ENCODE results near the gene ZNF521. TPM values are rescaled to one million over a fixed set of nuclear protein-coding genes. Genes with fewer than 3 reads are reported as not detected.

Gene ZNF521
- total RNA-seq, 1 experiment from 2014 or later, result not detected

DNA sequence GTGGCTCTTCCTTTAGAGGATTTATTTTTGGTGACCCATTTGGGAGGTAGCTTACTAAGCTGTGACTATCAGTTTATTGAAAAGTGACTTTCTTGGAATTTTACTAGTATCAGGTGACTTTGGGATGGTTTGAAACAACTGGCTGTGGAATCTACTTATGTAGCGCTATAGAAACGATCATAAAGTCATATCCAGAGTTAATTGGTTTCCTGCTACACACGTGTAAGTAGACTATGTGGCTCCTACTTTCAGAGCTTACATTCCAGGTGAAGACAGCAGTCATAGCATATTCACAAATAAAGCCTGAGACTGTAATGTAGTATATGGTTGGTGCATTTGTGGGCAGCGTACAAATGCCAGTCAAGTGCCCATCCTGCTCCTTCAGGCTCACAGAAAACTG, 308.9 kb downstream of the ZNF521 start:
- intact Hi-C loops (cut with micrococcal nuclease), result no loop called here
- no TSS peak for BruUV-seq (replicated peaks)
- no peak for TF ChIP-seq CTCF (IDR thresholded peaks at IDR 0.05; ENCODE audit: unreplicated experiment)
- ChIA-PET CTCF (interaction anchor here (1.5 kb wide), 1 partner anchor 10 kb away, joined by 6 read pairs; no protein-coding TSS in a partner anchor), POLR2A (interaction anchor here (0.7 to 1.2 kb wide), 2 partner anchors 20 to 165 kb away, joined by 3 read pairs; no protein-coding TSS in a partner anchor)
- H3K27ac Mint-ChIP-seq (ENCODE audit: low read depth, unreplicated experiment), result no peak overlapping the region
- no peak overlapping the region for H3K4me3 Mint-ChIP-seq (ENCODE audit: unreplicated experiment)
- H3K36me3 Mint-ChIP-seq (ENCODE audit: insufficient read depth, unreplicated experiment), result peaks cover 6% of the 10 kb centered on the region
- DNase-seq (ENCODE audit: unreplicated experiment), result no peak
- H3K4me1 Mint-ChIP-seq (ENCODE audit: insufficient read depth, unreplicated experiment), result no peaks in the 10 kb centered on the region
- no peaks in the 10 kb centered on the region for H3K27me3 Mint-ChIP-seq (ENCODE audit: insufficient read depth, unreplicated experiment)
- H3K9me3 Mint-ChIP-seq (ENCODE audit: unreplicated experiment), result peaks cover 36% of the 10 kb centered on the region

GRCh38 chr18:25042641-25043051, 309.3 kb downstream of the ZNF521 start:
- BruUV-seq (replicated peaks), result no TSS peak

GRCh38 chr18:25039781-25040180, 312.2 kb downstream of the ZNF521 start:
- no peak overlapping the region for H3K27ac Mint-ChIP-seq (ENCODE audit: low read depth, unreplicated experiment)
- TF ChIP-seq CTCF (IDR thresholded peaks at IDR 0.05; ENCODE audit: unreplicated experiment), result no peak
- H3K36me3 Mint-ChIP-seq (ENCODE audit: insufficient read depth, unreplicated experiment), result peaks cover 6% of the 10 kb centered on the region
- H3K4me1 Mint-ChIP-seq (ENCODE audit: insufficient read depth, unreplicated experiment), result no peaks in the 10 kb centered on the region
- no peak for DNase-seq (ENCODE audit: unreplicated experiment)
- intact Hi-C loops (cut with micrococcal nuclease), result no loop called here
- H3K27me3 Mint-ChIP-seq (ENCODE audit: insufficient read depth, unreplicated experiment), result no peaks in the 10 kb centered on the region
- ChIA-PET CTCF (interaction anchor here (0.7 kb wide), 1 partner anchor 14 kb away, joined by 3 read pairs; no protein-coding TSS in a partner anchor), POLR2A (interaction anchor here (0.6 kb wide), 1 partner anchor 11 kb away, joined by 3 read pairs; no protein-coding TSS in a partner anchor)
- no peak overlapping the region for H3K4me3 Mint-ChIP-seq (ENCODE audit: unreplicated experiment)
- no TSS peak for BruUV-seq (replicated peaks)
- H3K9me3 Mint-ChIP-seq (ENCODE audit: unreplicated experiment), result peaks cover 46% of the 10 kb centered on the region

More at GRCh38 chr18:25042641-25043051, 309.3 kb downstream of the ZNF521 start:
- H3K36me3 Mint-ChIP-seq (ENCODE audit: insufficient read depth, unreplicated experiment), result peaks cover 6% of the 10 kb centered on the region
- H3K27me3 Mint-ChIP-seq (ENCODE audit: insufficient read depth, unreplicated experiment), result no peaks in the 10 kb centered on the region
- H3K9me3 Mint-ChIP-seq (ENCODE audit: unreplicated experiment), result peaks cover 36% of the 10 kb centered on the region
- no peak overlapping the region for H3K4me3 Mint-ChIP-seq (ENCODE audit: unreplicated experiment)
- intact Hi-C loops (cut with micrococcal nuclease), result no loop called here
- DNase-seq (ENCODE audit: unreplicated experiment), result no peak
- H3K4me1 Mint-ChIP-seq (ENCODE audit: insufficient read depth, unreplicated experiment), result no peaks in the 10 kb centered on the region
- ChIA-PET POLR2A (interaction anchor here (1.2 kb wide), 1 partner anchor 20 kb away, joined by 3 read pairs; no protein-coding TSS in a partner anchor), CTCF (interaction anchor here (0.6 kb wide), 1 partner anchor 451 kb away, joined by 3 read pairs; no protein-coding TSS in a partner anchor)
- H3K27ac Mint-ChIP-seq (ENCODE audit: low read depth, unreplicated experiment), result no peak overlapping the region
- TF ChIP-seq CTCF (IDR thresholded peaks at IDR 0.05; ENCODE audit: unreplicated experiment), result no peak

GRCh38 chr18:25038261-25038660, 313.7 kb downstream of the ZNF521 start:
- Mint-ChIP-seq H3K36me3 (ENCODE audit: insufficient read depth, unreplicated experiment) (no peaks in the 10 kb centered on the region), H3K4me1 (ENCODE audit: insufficient read depth, unreplicated experiment) (no peaks in the 10 kb centered on the region), H3K4me3 (ENCODE audit: unreplicated experiment) (no peak overlapping the region), H3K27ac (ENCODE audit: low read depth, unreplicated experiment) (no peak overlapping the region), H3K9me3 (ENCODE audit: unreplicated experiment) (peaks cover 39% of the 10 kb centered on the region), H3K27me3 (ENCODE audit: insufficient read depth, unreplicated experiment) (no peaks in the 10 kb centered on the region)
- ChIA-PET CTCF (no interaction called here), POLR2A (no interaction called here)
- no peak for DNase-seq (ENCODE audit: unreplicated experiment)
- TF ChIP-seq CTCF (IDR thresholded peaks at IDR 0.05; ENCODE audit: unreplicated experiment), result no peak
- no TSS peak for BruUV-seq (replicated peaks)
- intact Hi-C loops (cut with micrococcal nuclease), result no loop called here

Measured in MCF 10A (cell line).